GM12874 (cell line): ENCODE results near the gene FOXP4.

Source experiments
- TF ChIP-seq, protein P1 (sequence below): IDR thresholded peaks from 2 replicates; pipeline ENCODE4 v1.5.1; 2011; ENCODE audit warnings: low read depth, mild to moderate bottlenecking, control low read depth, low read length, moderate library complexity; ENCODE audit not compliant: insufficient read depth

FOXP4 gene

GRCh38 chr6:41511443-41512060, 34.6 kb upstream of the FOXP4 start:
- TF ChIP-seq, protein P1, sequence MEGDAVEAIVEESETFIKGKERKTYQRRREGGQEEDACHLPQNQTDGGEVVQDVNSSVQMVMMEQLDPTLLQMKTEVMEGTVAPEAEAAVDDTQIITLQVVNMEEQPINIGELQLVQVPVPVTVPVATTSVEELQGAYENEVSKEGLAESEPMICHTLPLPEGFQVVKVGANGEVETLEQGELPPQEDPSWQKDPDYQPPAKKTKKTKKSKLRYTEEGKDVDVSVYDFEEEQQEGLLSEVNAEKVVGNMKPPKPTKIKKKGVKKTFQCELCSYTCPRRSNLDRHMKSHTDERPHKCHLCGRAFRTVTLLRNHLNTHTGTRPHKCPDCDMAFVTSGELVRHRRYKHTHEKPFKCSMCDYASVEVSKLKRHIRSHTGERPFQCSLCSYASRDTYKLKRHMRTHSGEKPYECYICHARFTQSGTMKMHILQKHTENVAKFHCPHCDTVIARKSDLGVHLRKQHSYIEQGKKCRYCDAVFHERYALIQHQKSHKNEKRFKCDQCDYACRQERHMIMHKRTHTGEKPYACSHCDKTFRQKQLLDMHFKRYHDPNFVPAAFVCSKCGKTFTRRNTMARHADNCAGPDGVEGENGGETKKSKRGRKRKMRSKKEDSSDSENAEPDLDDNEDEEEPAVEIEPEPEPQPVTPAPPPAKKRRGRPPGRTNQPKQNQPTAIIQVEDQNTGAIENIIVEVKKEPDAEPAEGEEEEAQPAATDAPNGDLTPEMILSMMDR, result no peak

DNA sequence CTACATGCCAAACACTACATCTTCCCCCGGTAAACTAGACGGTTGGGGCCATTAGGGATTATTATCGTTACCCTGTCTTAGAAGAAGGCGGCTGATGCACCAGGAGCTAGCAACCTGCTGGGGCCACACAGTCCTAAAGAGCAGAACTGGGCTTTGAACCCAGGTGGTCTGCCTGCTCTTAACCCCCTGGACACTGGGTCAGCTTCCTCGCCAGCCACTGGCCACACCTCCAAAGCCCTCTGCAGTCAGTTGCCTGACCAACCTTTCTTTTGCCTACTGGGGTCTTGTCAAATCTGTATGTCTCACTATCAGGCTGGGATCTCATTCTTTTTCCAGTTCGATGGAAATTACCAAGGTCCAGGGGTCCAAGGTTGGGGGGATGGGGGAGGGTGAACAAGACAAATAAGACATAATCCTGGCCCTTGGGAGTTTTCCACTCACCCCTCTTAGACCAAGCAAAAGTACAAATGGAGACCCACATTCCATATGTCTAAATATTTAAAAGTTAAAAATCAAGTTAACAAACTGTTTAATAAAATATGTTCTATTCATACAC, 34.0 kb upstream of the FOXP4 start:
- TF ChIP-seq, protein P1, result no peak

DNA sequence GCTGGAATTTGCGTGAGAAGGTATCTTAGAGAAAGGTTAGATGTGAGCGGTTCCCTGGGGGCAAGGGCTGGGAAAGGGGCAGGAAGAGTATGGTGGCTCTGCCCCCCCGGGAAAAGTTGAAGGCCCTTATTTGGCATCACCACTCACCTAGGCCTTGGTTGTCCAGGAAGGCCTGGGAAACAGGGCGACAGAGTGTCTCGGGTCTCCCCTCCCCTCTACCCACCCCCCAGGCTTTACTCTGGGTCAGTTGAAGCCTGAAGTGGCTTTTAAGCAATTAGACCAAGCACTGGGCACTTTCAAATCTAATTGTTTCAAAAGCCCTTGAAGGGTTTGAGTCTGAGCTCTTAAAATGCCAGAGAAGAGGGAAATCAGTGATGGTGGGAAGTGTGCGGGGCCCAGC, 30.2 kb upstream of the FOXP4 start:
- TF ChIP-seq, protein P1, result no peak

- TF ChIP-seq, protein P1, result no peak
These were observed 28.1 kb upstream of the FOXP4 start for GRCh38 chr6:41518118-41518517.

DNA sequence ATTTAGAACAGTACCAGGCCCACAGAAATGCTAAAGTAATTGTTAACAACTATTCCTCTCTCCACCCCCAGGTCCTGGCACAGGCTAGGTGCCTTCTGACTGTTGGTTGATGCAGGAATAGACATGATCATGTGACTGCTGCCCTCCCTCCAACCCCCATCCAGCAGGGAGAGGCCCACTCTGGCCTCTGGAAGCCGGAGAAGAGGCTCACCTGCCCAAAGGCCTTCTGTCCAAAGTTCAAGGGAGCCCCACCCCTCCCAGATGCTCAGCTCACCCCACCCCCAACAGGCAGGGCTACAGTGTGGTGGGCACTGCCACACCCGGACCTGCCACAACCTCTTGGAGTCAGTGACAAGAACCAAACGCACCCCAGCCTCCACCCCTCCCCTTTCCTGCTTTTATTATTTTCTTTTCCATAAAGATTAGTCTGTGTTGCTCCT, 26.9 kb upstream of the FOXP4 start:
- TF ChIP-seq, protein P1, result no peak

GRCh38 chr6:41519745-41520699, 26.2 kb upstream of the FOXP4 start:
- TF ChIP-seq, protein P1, result no peak
